DOHH2 (cell line): ENCODE data around the gene DACT1.

Experiments used
- H3F3A ChIP-seq: fragments of 200-600 bp; sonication (generic), shearing (Covaris generic); 2 replicates; pipeline ENCODE4 v1.6.0; 2016; ENCODE audit warnings: antibody characterized with exemption, mild to moderate bottlenecking; ENCODE audit not compliant: control insufficient read depth, insufficient read depth
- H3K27ac ChIP-seq: fragments of 200-600 bp; sonication (generic); 2 replicates; pipeline ENCODE4 v1.5.1; 2014; ENCODE audit warnings: low read depth, mild to moderate bottlenecking, low read length, moderate library complexity
- H3K27me3 ChIP-seq: fragments of 200-600 bp; sonication (generic); 2 replicates; pipeline ENCODE4 v1.6.1; 2014; ENCODE audit warnings: mild to moderate bottlenecking, low read length, mixed read lengths; ENCODE audit not compliant: control insufficient read depth
- H3K36me3 ChIP-seq: fragments of 200-600 bp; sonication (generic); 2 replicates; pipeline ENCODE4 v1.6.1; 2014; ENCODE audit warnings: mild to moderate bottlenecking, low read length, moderate library complexity, mixed read lengths; ENCODE audit not compliant: control insufficient read depth
- H3K4me1 ChIP-seq: fragments of 200-600 bp; sonication (generic); 2 replicates; pipeline ENCODE4 v1.6.1; 2014; ENCODE audit warnings: mild to moderate bottlenecking, low read length, mixed read lengths; ENCODE audit not compliant: control insufficient read depth
- H3K4me2 ChIP-seq: fragments of 200-600 bp; sonication (generic); 2 replicates; pipeline ENCODE4 v1.6.0; 2014; ENCODE audit warnings: mild to moderate bottlenecking, low read length, moderate library complexity
- H3K4me3 ChIP-seq: fragments of 200-600 bp; sonication (generic); 2 replicates; pipeline ENCODE4 v1.5.1; 2014; ENCODE audit warnings: mild to moderate bottlenecking, low read length, mixed read lengths
- H3K79me2 ChIP-seq: fragments of 200-600 bp; sonication (generic); 2 replicates; pipeline ENCODE4 v1.6.1; 2014; ENCODE audit warnings: mild to moderate bottlenecking, low read length, mixed read lengths; ENCODE audit not compliant: control insufficient read depth
- H3K9me2 ChIP-seq: fragments of 200-600 bp; sonication (generic); replicated peaks from 2 replicates; pipeline ENCODE4 v1.6.1; 2014; ENCODE audit warnings: mild to moderate bottlenecking, low read length, mixed read lengths; ENCODE audit not compliant: control insufficient read depth
- H3K9me3 ChIP-seq: fragments of 200-600 bp; sonication (generic); 2 replicates; pipeline ENCODE4 v1.6.1; 2014; ENCODE audit warnings: antibody characterized with exemption, low read length, mixed read lengths; ENCODE audit not compliant: control insufficient read depth, insufficient read depth
- H4K20me1 ChIP-seq: fragments of 200-600 bp; sonication (generic); 2 replicates; pipeline ENCODE4 v1.6.0; 2014; ENCODE audit warnings: low read depth, mild to moderate bottlenecking, antibody characterized with exemption, low read length, moderate library complexity; ENCODE audit not compliant: control insufficient read depth, insufficient read depth
- CTCF ChIP-seq: fragments of 200-600 bp; sonication (generic); IDR thresholded peaks from one replicate; pipeline ENCODE4 v1.5.1; 2014; ENCODE audit warnings: antibody characterized with exemption, mild to moderate bottlenecking, low read depth, low read length; ENCODE audit not compliant: poor library complexity, severe bottlenecking
- EZH2phosphoT487 ChIP-seq: fragments of 200-600 bp; sonication (generic); IDR thresholded peaks from 2 replicates; pipeline ENCODE4 v1.6.1; 2017; ENCODE audit warnings: borderline replicate concordance, mild to moderate bottlenecking, antibody characterized with exemption, low read length, moderate library complexity, mixed read lengths

DACT1 gene

DNA sequence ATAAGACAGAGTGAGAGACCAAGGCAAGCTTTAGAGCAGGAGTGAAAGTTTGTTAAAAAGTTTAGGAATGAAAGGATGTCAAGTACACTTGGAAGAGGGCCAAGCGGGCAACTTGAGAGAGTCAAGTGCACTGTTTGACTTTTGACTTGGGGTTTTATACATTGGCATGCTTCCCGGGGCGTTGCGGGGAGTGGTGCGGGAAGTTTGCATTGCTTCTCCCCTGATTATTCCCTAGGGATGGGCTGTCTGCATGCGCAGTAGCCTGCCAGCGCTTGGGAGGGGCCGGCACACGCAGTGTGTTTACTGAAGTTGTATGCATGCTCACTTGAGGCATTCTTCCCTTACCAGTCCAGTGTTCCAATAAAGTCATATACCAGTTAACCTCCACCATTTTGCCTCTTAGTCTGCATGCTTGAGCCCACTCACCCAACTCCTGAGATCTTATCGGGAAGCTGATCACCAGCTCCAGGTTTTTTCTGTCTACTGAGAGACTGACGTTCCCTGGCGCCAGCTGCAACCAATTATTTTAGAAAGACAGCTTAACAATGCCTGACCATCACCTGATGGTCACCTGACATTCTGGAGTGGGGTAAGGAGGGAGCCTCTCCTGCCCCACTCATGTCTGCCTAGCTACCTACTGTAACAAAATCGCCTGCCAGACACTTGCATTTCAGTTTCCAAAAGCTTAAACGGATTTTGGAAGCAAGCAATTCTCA is 53.2 kb downstream of the DACT1 start:
- Histone ChIP-seq H3K4me1 (no peaks in the 10 kb centered on the region), H3F3A (no peaks in the 10 kb centered on the region), H3K4me2 (no peak overlapping the region), H3K27ac (no peak overlapping the region), H3K9me2 (no peaks in the 10 kb centered on the region), H3K9me3 (no peaks in the 10 kb centered on the region), H3K4me3 (no peak overlapping the region), H3K27me3 (no peaks in the 10 kb centered on the region), H3K79me2 (no peaks in the 10 kb centered on the region), H4K20me1 (no peaks in the 10 kb centered on the region), H3K36me3 (no peaks in the 10 kb centered on the region)
- TF ChIP-seq CTCF (no peak), EZH2phosphoT487 (no peak)

GRCh38 chr14:58693048-58693447 is 55.3 kb downstream of the DACT1 start:
- no peaks in the 10 kb centered on the region for H3K4me1 ChIP-seq
- no peak overlapping the region for H3K27ac ChIP-seq
- H3K4me3 ChIP-seq, result no peak overlapping the region
- no peaks in the 10 kb centered on the region for H3K9me2 ChIP-seq
- H3K36me3 ChIP-seq, result no peaks in the 10 kb centered on the region
- no peaks in the 10 kb centered on the region for H3K79me2 ChIP-seq
- H3F3A ChIP-seq, result no peaks in the 10 kb centered on the region
- no peaks in the 10 kb centered on the region for H4K20me1 ChIP-seq
- no peaks in the 10 kb centered on the region for H3K27me3 ChIP-seq
- no peak overlapping the region for H3K4me2 ChIP-seq
- no peaks in the 10 kb centered on the region for H3K9me3 ChIP-seq
- TF ChIP-seq EZH2phosphoT487 (no peak), CTCF (no peak)

- no peak overlapping the region for H3K27ac ChIP-seq
- no peak overlapping the region for H3K4me3 ChIP-seq
- no peaks in the 10 kb centered on the region for H3F3A ChIP-seq
- TF ChIP-seq EZH2phosphoT487 (no peak), CTCF (no peak)
- no peaks in the 10 kb centered on the region for H3K4me1 ChIP-seq
- H3K36me3 ChIP-seq, result no peaks in the 10 kb centered on the region
- no peaks in the 10 kb centered on the region for H3K27me3 ChIP-seq
- H3K9me2 ChIP-seq, result no peaks in the 10 kb centered on the region
- no peaks in the 10 kb centered on the region for H3K79me2 ChIP-seq
- no peaks in the 10 kb centered on the region for H3K9me3 ChIP-seq
- H4K20me1 ChIP-seq, result no peaks in the 10 kb centered on the region
- no peak overlapping the region for H3K4me2 ChIP-seq
Observed at GRCh38 chr14:58695514-58695913, 57.8 kb downstream of the DACT1 start.
